Osteoblast (primary cell): Measurements from ENCODE around the gene DEK. TPM values are rescaled to one million over a fixed set of nuclear protein-coding genes. Genes with fewer than 3 reads are reported as not detected.
A peak's percentile ranks its signal among the peaks of the same experiment; 100 is the strongest.

Source experiments
- DNase-seq: peaks from one replicate; pipeline ENCODE4 v3.0.0; 2011; ENCODE audit warnings: low spot score, mixed read lengths; ENCODE audit not compliant: insufficient read length; ENCODE audit errors: missing footprints
- H2AFZ ChIP-seq: 2 replicates; pipeline ENCODE4 v1.6.0; 2011; ENCODE audit warnings: mild to moderate bottlenecking, low read length
- H3K27ac ChIP-seq: 2 replicates; pipeline ENCODE4 v1.5.1; 2011; ENCODE audit warnings: mild to moderate bottlenecking, low read depth, low read length, moderate library complexity
- H3K27me3 ChIP-seq: 2 replicates; pipeline ENCODE4 v1.6.0; 2012; ENCODE audit warnings: mild to moderate bottlenecking, control low read depth, inconsistent platforms, low read length, moderate library complexity; ENCODE audit not compliant: insufficient read depth
- H3K36me3 ChIP-seq: 2 replicates; pipeline ENCODE4 v1.5.1; 2011; ENCODE audit warnings: mild to moderate bottlenecking, low read length, control low read depth, moderate library complexity; ENCODE audit not compliant: insufficient read depth
- H3K4me1 ChIP-seq: 2 replicates; pipeline ENCODE4 v1.5.1; 2011; ENCODE audit warnings: mild to moderate bottlenecking, low read length, control low read depth, moderate library complexity; ENCODE audit not compliant: insufficient read depth
- H3K4me2 ChIP-seq: 2 replicates; pipeline ENCODE4 v1.6.0; 2011; ENCODE audit warnings: mild to moderate bottlenecking, low read length; ENCODE audit not compliant: insufficient read depth
- H3K4me3 ChIP-seq: fragments of 200-600 bp; sonication (generic); 3 replicates; pipeline ENCODE4 v1.5.1; 2012; ENCODE audit warnings: mild to moderate bottlenecking, low read length, inconsistent platforms; ENCODE audit not compliant: insufficient read depth
- H3K79me2 ChIP-seq: 2 replicates; pipeline ENCODE4 v1.6.0; 2012; ENCODE audit warnings: mild to moderate bottlenecking, low read length, control low read depth, inconsistent platforms; ENCODE audit not compliant: insufficient read depth
- H3K9me3 ChIP-seq: 2 replicates; pipeline ENCODE4 v1.5.1; 2011; ENCODE audit warnings: low read depth, low read length, control low read depth
- H4K20me1 ChIP-seq: 2 replicates; pipeline ENCODE4 v1.6.0; 2012; ENCODE audit warnings: mild to moderate bottlenecking, low read length, control low read depth; ENCODE audit not compliant: insufficient read depth
- total RNA-seq: library from RNA; depleted of rRNA; stranded (reverse); fragments of >200 nt; gene quantifications from 2 replicates; pipeline ENCODE4 v1.2.3, GENCODE V29; 2012
- TF ChIP-seq, protein P1 (sequence below): IDR thresholded peaks from 2 replicates; pipeline ENCODE4 v1.5.1; 2011; ENCODE audit warnings: mild to moderate bottlenecking, low read depth, low read length, moderate library complexity; ENCODE audit errors: extremely low read depth

DEK gene
- total RNA-seq, 1 donor, result 102 TPM

DNA sequence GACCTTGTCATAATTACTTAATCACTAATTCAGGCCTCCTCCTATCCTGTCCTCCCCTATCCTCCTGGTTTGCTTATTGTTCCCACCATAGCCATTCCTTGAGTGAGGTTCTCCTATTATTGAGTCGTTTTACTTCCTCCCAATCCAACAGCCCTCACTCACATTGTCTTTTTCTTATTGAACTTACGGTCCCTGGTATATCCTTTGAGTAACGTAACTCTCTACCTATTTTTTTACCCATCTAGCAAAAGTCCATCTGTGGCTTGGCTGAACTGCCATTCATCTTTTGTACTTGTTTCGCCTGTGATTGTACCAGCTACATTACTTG, 43.1 kb downstream of the DEK start:
- H2AFZ ChIP-seq, result no peak overlapping the region
- peaks cover 38% of the 10 kb centered on the region for H3K36me3 ChIP-seq
- H3K4me1 ChIP-seq, result peaks cover 3% of the 10 kb centered on the region
- no peak overlapping the region for H3K4me3 ChIP-seq
- no peak overlapping the region for H3K4me2 ChIP-seq
- H4K20me1 ChIP-seq, result no peaks in the 10 kb centered on the region
- H3K9me3 ChIP-seq, result no peaks in the 10 kb centered on the region
- no peak overlapping the region for H3K27ac ChIP-seq
- TF ChIP-seq, protein P1, sequence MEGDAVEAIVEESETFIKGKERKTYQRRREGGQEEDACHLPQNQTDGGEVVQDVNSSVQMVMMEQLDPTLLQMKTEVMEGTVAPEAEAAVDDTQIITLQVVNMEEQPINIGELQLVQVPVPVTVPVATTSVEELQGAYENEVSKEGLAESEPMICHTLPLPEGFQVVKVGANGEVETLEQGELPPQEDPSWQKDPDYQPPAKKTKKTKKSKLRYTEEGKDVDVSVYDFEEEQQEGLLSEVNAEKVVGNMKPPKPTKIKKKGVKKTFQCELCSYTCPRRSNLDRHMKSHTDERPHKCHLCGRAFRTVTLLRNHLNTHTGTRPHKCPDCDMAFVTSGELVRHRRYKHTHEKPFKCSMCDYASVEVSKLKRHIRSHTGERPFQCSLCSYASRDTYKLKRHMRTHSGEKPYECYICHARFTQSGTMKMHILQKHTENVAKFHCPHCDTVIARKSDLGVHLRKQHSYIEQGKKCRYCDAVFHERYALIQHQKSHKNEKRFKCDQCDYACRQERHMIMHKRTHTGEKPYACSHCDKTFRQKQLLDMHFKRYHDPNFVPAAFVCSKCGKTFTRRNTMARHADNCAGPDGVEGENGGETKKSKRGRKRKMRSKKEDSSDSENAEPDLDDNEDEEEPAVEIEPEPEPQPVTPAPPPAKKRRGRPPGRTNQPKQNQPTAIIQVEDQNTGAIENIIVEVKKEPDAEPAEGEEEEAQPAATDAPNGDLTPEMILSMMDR, result no peak
- no peaks in the 10 kb centered on the region for H3K27me3 ChIP-seq
- DNase-seq, result no peak
- H3K79me2 ChIP-seq, result peaks cover 3% of the 10 kb centered on the region

DNA sequence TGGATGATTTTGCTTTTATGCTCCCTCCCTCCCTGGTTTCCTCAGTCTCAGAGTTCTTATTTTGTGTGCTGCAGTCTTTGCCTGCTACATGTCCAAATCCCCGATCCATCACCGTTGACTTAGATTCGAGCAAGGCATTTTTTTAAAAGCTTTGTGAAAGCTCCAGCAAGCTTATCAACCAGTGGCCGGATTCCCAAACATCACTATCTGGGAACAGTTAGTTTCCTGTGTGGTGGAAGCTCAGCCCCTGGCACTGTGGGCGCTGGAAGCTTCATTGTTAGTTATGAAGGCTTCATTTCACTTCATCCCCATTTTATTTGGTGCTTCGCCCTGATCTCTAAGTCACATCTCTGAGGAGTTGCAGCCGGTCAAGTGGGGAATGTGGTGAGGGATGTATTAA, 44.7 kb downstream of the DEK start:
- Histone ChIP-seq H3K4me3 (no peak overlapping the region), H3K4me1 (peaks cover 9% of the 10 kb centered on the region), H3K27ac (no peak overlapping the region), H3K79me2 (no peaks in the 10 kb centered on the region), H3K4me2 (no peak overlapping the region), H3K9me3 (no peaks in the 10 kb centered on the region), H4K20me1 (no peaks in the 10 kb centered on the region), H3K27me3 (no peaks in the 10 kb centered on the region), H2AFZ (no peak overlapping the region), H3K36me3 (peaks cover 32% of the 10 kb centered on the region)
- peak; percentile 23 for DNase-seq
- TF ChIP-seq, protein P1, result no peak

DNA sequence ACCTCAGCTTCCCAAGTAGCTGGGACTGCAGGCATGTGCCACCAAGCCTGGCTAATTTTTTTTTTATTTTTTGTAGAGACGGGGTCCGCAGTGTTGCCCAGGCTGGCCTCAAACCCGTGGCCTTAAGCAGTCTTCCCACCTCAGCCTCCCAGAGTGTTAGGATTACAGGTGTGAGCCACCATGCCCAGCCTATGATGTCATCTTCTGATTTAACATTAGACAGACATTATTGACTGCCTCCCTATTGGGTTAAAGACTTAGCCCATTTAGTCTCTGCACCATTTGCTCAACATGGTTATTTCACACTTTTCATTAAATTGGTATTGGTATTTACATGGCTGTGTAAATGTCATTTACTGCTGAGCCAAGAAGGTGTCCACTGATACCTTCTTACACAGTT, 46.1 kb downstream of the DEK start:
- Histone ChIP-seq H3K4me1 (peaks cover 9% of the 10 kb centered on the region), H2AFZ (no peak overlapping the region), H3K79me2 (no peaks in the 10 kb centered on the region), H3K27ac (no peak overlapping the region), H3K9me3 (no peaks in the 10 kb centered on the region), H3K4me2 (no peak overlapping the region), H3K36me3 (peaks cover 19% of the 10 kb centered on the region), H4K20me1 (no peaks in the 10 kb centered on the region), H3K27me3 (no peaks in the 10 kb centered on the region), H3K4me3 (no peak overlapping the region)
- DNase-seq, result no peak
- TF ChIP-seq, protein P1, result no peak

DNA sequence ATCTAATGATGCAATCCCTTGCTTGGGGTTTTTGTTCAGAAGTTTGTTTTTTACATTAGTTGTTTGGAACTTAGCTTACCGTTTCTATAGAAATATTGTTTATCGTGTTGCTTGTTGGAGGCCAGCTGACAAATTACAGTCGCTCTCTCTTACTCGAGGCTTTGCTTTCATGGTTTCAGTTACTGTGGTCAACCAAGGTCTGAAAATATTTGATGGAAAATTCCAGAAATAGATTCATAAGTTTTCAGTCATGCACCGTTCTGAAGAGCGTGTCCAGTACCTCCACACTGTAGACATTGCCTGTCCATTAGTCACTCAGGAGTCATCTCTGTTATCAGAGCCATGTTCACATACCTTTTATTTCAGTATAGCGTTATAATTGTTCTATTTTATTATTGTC, 47.9 kb downstream of the DEK start:
- H3K4me2 ChIP-seq, result peak overlapping the region; percentile 5
- H3K4me3 ChIP-seq, result no peak overlapping the region
- H4K20me1 ChIP-seq, result no peaks in the 10 kb centered on the region
- DNase-seq, result peak; percentile 76
- H3K4me1 ChIP-seq, result peaks cover 9% of the 10 kb centered on the region
- H3K79me2 ChIP-seq, result no peaks in the 10 kb centered on the region
- no peak overlapping the region for H2AFZ ChIP-seq
- TF ChIP-seq, protein P1, result no peak
- peaks cover 18% of the 10 kb centered on the region for H3K36me3 ChIP-seq
- peak overlapping the region; percentile 82 for H3K27ac ChIP-seq
- no peaks in the 10 kb centered on the region for H3K27me3 ChIP-seq
- no peaks in the 10 kb centered on the region for H3K9me3 ChIP-seq
